Large intestine (tissue), 3 donors: ENCODE measurements around the gene SLC22A3. TPM values are rescaled to one million over a fixed set of nuclear protein-coding genes. Genes with fewer than 3 reads are reported as not detected.

Experiments
- DNase-seq, 2 donors: peaks; one replicate each; pipeline versions ENCODE4 v3.0.0 to v3.0.0-alpha.2; 2013
- H3K27ac ChIP-seq: one replicate; pipeline ENCODE4 v1.5.1; 2013; ENCODE audit warnings: low read length
- H3K27me3 ChIP-seq: 2 replicates; pipeline ENCODE4 v1.6.1; 2013; ENCODE audit warnings: low read length; ENCODE audit not compliant: control insufficient read depth, insufficient read depth
- H3K36me3 ChIP-seq: 2 replicates; pipeline ENCODE4 v1.6.1; 2013; ENCODE audit warnings: low read length; ENCODE audit not compliant: control insufficient read depth, insufficient read depth
- H3K4me1 ChIP-seq: one replicate; pipeline ENCODE4 v1.6.1; 2013; ENCODE audit warnings: low read length; ENCODE audit not compliant: control insufficient read depth, insufficient read depth
- H3K4me3 ChIP-seq: one replicate; pipeline ENCODE4 v1.5.1; 2013; ENCODE audit warnings: low read length
- H3K9me3 ChIP-seq: one replicate; pipeline ENCODE4 v1.6.1; 2013; ENCODE audit warnings: mild to moderate bottlenecking, low read depth, low read length, moderate library complexity; ENCODE audit not compliant: control insufficient read depth
- WGBS: methylation state at CpG from one replicate; pipeline ENCODE4 v1.1.5; 2013; ENCODE audit warnings: low lambda C conversion rate; ENCODE audit not compliant: insufficient coverage; 5-methylcytosine and 5-hydroxymethylcytosine counted together
- polyA plus RNA-seq: library from polyadenylated mRNA; unstranded; fragments of 120-200 nt; gene quantifications from one replicate; pipeline ENCODE4 v1.2.1, GENCODE V29; 2013

SLC22A3 gene
- polyA plus RNA-seq, 1 donor: 2.5 TPM

DNA sequence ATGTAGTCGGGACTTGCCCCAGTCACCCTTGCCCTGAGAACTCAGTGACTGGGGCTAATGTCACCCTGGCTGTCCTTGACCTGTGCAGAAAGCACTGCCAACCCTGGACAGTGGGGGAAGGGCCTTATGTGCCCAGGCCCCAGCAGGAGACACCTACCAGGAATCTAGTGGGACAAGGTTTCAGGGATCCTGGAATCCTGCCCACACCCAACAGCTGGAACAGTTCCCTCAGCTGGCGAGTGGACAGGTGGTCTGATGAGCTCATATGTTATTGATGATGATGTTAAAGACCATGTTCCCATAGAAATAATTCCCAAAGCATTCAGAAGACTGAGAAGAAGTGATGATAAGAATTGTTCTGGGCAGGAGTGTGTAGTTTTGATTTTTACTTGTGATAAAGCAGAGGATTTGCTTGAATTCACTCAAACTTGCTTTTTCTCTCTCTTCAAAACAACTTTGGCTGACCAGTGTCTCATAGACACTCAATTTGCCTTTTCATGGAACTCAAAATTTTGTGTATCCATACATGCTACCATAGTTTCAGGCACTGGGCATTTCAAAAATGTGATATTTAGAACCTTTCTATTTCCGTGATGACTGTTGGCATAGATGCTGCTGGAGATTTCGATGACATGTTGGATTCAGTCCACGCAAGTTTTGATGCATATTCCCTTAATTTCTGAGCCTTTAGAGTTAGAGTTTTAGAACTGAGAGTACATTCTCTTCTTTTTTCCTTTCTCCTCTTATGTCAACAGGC is 79.3 kb downstream of the SLC22A3 start:
- 92% methylated on average over 2 of the region's 5 CpGs for WGBS
- no peak for DNase-seq
- H3K27ac ChIP-seq: no peak overlapping the region
- H3K4me3 ChIP-seq: no peak overlapping the region
- no peaks in the 10 kb centered on the region for H3K4me1 ChIP-seq
- H3K27me3 ChIP-seq: no peaks in the 10 kb centered on the region
- H3K36me3 ChIP-seq: no peaks in the 10 kb centered on the region
- no peaks in the 10 kb centered on the region for H3K9me3 ChIP-seq

DNA sequence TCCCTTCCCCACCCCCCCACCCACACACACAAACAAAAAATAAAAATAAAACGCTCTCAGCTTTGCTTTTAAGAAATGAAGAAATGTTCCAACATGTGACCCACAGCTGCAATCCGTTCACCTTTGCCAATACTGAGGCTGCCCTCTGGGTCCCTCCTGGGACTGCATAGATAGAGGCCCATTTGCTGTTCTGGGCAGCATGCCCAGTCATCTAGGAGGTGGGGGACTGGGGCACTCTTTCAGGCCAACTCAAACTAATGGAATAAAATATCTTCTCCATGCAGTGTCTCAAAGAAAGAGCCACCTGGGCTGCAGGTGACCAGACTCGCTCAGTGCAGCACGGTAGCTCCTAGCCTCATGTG is 79.9 kb downstream of the SLC22A3 start:
- WGBS: no CpG with 5 or more reads among the region's 4 CpGs
- Histone ChIP-seq H3K27ac (no peak overlapping the region), H3K36me3 (no peaks in the 10 kb centered on the region), H3K27me3 (no peaks in the 10 kb centered on the region), H3K9me3 (no peaks in the 10 kb centered on the region), H3K4me1 (no peaks in the 10 kb centered on the region), H3K4me3 (no peak overlapping the region)
- no peak for DNase-seq

DNA sequence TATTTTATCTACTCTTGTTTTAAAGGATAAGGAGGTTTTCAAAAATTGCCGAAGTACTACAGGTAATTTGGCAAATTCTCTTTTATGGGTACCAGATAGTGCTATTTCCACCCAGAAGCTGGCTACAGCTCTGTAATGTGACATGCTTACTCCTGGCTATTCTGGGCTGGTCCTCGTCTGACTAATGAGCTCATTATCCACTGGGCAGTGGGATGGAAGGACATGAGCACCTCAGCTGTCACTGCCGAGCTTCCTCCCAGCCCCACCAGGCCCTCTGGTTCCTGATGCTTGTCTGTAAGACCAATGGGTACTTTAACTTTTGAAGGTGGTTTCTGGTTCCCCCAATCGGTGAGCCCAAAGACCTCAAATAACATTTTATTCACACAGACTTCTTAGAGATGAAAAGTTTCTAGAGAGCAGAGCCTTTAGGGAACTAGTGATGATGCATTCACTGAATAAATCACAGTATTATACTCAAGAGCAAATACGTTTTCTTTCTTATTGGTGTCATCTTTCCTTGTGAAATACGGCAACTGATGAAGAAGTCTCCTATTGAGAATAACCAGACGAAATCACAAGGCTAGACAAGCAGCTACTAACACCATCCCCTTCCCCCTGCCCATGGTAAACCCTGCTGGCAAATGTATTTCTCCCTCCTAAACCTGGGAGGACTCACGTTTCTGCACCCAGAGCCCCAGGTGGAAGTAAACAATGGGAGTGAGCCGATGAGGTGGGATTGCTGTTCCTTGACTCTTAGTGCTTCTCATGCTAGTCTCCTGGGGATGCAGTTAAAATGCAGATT is 80.8 kb downstream of the SLC22A3 start:
- no peaks in the 10 kb centered on the region for H3K27me3 ChIP-seq
- no peak overlapping the region for H3K27ac ChIP-seq
- no peaks in the 10 kb centered on the region for H3K9me3 ChIP-seq
- no peaks in the 10 kb centered on the region for H3K36me3 ChIP-seq
- no peak overlapping the region for H3K4me3 ChIP-seq
- H3K4me1 ChIP-seq: no peaks in the 10 kb centered on the region
- DNase-seq: no peak
- WGBS: no CpG with 5 or more reads among the region's 9 CpGs

DNA sequence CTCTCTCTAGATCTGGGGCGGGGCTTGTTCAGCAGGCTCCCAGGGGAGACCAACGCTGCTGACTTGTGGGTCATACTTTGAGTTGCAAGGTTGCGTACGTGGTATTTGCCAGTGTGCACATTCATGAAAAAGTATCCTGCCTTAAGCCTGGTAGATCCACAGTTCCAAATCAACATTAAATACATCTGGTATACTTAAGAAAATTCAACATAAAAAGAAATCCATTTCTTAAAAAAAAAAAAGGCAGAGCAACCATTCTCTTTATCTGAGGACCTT is 81.4 kb downstream of the SLC22A3 start:
- H3K27me3 ChIP-seq: no peaks in the 10 kb centered on the region
- no peak overlapping the region for H3K27ac ChIP-seq
- DNase-seq: no peak

DNA sequence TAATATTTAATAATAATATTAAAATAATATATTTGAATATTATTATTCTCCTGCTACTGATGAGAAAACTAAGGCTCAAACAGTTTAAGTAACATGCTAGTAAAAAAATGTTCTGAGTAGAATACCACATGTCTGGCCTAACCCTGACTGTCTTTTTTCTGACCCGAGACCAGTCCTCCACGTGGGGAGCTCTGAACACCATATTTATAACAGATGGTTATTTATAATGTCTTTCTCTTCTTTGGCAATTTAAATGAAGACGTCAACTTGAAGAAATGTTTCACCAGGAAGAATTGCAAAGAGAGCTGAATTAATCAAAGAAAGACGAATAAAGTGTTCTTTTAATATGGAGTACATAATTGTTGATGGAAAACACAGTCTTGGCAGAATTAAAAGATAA is 82.0 kb downstream of the SLC22A3 start:
- Histone ChIP-seq H3K36me3 (no peaks in the 10 kb centered on the region), H3K4me3 (no peak overlapping the region), H3K4me1 (no peaks in the 10 kb centered on the region), H3K27me3 (no peaks in the 10 kb centered on the region), H3K9me3 (no peaks in the 10 kb centered on the region), H3K27ac (no peak overlapping the region)
- no peak for DNase-seq
- 83% methylated on average over 2 of the region's 4 CpGs for WGBS

More for the DNA sequence above, 81.4 kb downstream of the SLC22A3 start:
- no CpG with 5 or more reads among the region's 4 CpGs for WGBS
- H3K4me1 ChIP-seq: no peaks in the 10 kb centered on the region
- H3K4me3 ChIP-seq: no peak overlapping the region
- H3K36me3 ChIP-seq: no peaks in the 10 kb centered on the region
- H3K9me3 ChIP-seq: no peaks in the 10 kb centered on the region

DNA sequence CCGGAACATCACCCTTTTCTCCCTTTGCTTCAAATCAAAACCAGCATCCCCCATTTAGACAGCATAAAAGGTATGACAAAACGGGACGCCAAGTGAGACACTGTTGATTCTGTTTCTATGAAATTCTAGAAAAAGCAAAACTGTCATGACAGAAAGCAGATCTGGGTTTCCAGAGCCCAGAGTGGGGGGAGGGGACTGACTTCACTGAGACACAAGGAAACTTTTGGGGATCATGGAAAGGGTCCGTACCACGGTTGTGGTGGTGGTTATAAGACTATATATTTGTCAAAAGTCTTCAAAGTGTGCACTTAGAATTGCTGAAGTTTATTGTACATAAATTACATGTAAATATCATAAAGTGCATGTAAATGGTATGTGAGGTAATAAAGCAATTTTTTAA is 82.6 kb downstream of the SLC22A3 start:
- H3K4me1 ChIP-seq: no peaks in the 10 kb centered on the region
- no peak for DNase-seq
- no peaks in the 10 kb centered on the region for H3K36me3 ChIP-seq
- no peak overlapping the region for H3K27ac ChIP-seq
- no peak overlapping the region for H3K4me3 ChIP-seq
- WGBS: no CpG with 5 or more reads among the region's 5 CpGs
- H3K9me3 ChIP-seq: no peaks in the 10 kb centered on the region
- no peaks in the 10 kb centered on the region for H3K27me3 ChIP-seq

DNA sequence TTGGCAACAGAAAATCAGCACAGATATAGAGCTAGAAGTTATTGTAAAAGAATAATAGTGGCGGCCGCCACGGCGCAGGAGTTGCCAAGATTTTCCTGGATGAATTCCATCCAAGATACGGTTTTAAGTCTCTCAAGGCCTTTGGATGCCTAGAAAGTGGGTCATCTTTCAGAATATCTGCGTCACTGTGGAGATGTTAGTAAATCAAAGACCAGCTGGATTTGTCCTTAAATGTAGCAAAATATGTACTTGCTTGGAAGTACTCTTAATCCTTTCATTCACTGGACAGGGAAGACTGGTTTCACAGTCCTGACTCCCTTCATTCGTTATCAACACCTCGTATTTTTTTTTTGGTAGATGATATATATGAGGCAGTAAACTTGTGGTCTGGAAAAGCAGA is 83.0 kb downstream of the SLC22A3 start:
- Histone ChIP-seq H3K36me3 (no peaks in the 10 kb centered on the region), H3K27me3 (no peaks in the 10 kb centered on the region), H3K4me3 (no peak overlapping the region), H3K27ac (no peak overlapping the region), H3K4me1 (no peaks in the 10 kb centered on the region), H3K9me3 (no peaks in the 10 kb centered on the region)
- peak in 1 of 2 donors; percentile 35 for DNase-seq
- no CpG with 5 or more reads among the region's 8 CpGs for WGBS

DNA sequence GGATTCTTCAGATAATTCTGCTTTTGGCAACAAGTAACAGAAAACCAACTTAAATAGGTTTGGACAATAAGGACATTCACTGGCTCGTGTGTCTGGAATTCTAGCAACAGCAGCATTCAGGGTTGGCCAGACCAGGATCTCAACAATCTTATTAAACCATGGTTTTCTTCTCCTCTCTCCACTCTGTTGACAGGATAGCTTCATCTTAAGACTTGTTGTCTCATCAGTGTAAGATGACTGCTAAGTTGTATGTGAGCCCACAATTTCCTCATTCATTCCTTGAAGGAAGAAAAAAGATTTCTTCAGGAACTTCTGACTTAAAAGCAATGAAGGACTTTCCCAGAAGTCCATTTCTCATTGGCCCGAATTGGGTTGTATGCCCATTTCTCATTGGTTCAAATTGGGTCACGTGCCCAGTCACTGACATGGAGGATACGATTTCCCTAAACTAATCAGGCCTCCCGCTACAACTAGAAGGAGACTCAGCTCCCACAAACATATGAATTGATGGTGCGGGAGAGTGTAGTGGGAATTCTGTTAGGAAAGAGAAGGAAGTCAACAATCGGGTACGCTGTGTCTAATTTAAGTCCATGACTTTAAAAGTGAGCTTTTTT is 83.7 kb downstream of the SLC22A3 start:
- Histone ChIP-seq H3K27ac (no peak overlapping the region), H3K4me3 (no peak overlapping the region), H3K27me3 (no peaks in the 10 kb centered on the region), H3K9me3 (no peaks in the 10 kb centered on the region), H3K36me3 (no peaks in the 10 kb centered on the region), H3K4me1 (no peaks in the 10 kb centered on the region)
- no peak for DNase-seq
- no CpG with 5 or more reads among the region's 8 CpGs for WGBS

DNA sequence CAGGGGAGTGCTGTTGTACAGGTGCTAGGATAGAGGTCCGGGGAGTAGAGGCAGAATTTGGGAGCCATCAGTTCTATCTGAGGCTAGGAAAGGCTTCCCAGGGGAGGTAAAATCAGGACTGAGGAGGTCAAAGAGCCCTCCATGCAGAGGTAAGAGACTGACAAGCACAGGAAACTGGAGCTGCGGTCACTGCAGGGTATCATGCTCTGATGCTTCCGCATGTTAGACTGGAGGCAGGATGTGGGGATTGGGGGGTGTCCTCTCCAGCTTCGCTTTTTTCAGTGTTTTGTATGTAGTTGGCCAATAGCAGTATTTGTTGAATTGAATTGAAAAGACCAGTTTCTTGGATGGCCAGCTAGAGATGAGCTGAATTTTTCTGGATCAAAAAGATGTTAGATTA is 87.8 kb downstream of the SLC22A3 start:
- Histone ChIP-seq H3K4me1 (no peaks in the 10 kb centered on the region), H3K4me3 (no peak overlapping the region), H3K36me3 (no peaks in the 10 kb centered on the region), H3K27ac (no peak overlapping the region), H3K27me3 (no peaks in the 10 kb centered on the region), H3K9me3 (no peaks in the 10 kb centered on the region)
- no CpG with 5 or more reads among the region's 4 CpGs for WGBS
- DNase-seq: no peak

DNA sequence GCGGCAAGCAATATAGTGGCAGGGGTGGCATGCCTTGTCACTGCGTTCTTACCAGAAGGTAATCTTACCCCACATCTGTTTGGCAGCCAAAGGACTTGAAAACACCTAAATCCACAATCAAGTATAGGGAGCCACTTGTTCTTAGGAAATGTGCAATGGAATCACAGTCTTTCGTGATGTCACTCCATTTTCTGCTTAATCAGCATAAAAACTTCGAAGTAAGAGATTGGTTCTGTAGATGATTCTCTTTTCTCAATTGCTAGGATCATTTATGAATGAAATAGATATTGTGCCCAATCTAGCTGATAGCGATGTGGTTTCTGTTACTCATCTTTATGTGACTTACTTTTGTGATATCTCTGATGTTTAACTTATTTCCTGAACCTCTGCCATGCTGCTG is 89.0 kb downstream of the SLC22A3 start:
- Histone ChIP-seq H3K4me1 (no peaks in the 10 kb centered on the region), H3K36me3 (no peaks in the 10 kb centered on the region), H3K27me3 (no peaks in the 10 kb centered on the region), H3K9me3 (no peaks in the 10 kb centered on the region), H3K27ac (no peak overlapping the region), H3K4me3 (no peak overlapping the region)
- no CpG with 5 or more reads among the region's 5 CpGs for WGBS
- DNase-seq: no peak
